Gastroesophageal sphincter (tissue), 4 donors: ENCODE results near the gene SYNDIG1. TPM values are rescaled to one million over a fixed set of nuclear protein-coding genes. Genes with fewer than 3 reads are reported as not detected.

Experiments used
- ATAC-seq: fragments of 150-250 bp; one replicate; pipeline ENCODE4 v1.9.1; 2016; ENCODE audit warnings: mild to moderate bottlenecking, moderate library complexity
- H3K27ac ChIP-seq, 4 donors: fragments of 200-600 bp; sonication (generic) in 3 of 4; 1 replicate in 3 of 4; 2 replicates in 1 of 4; pipeline ENCODE4 v1.5.1; 2016 to 2019
- H3K27me3 ChIP-seq: fragments of 200-600 bp; sonication (generic); one replicate; pipeline ENCODE4 v1.5.1; 2019
- H3K36me3 ChIP-seq, 2 donors: fragments of 200-600 bp; sonication (generic); one replicate each; pipeline ENCODE4 v1.5.1; 2019; ENCODE audit warnings: control low read depth in 1 of 2
- H3K4me1 ChIP-seq, 3 donors: fragments of 200-600 bp; sonication (generic); 1 replicate in 2 of 3; 2 replicates in 1 of 3; pipeline ENCODE4 v1.5.1; 2016 to 2019; ENCODE audit warnings: control low read depth in 2 of 3
- H3K4me3 ChIP-seq, 2 donors: fragments of 200-600 bp; sonication (generic); one replicate each; pipeline ENCODE4 v1.5.1; 2019; ENCODE audit warnings: mild to moderate bottlenecking in 1 of 2, moderate library complexity in 1 of 2
- H3K9me3 ChIP-seq, 3 donors: fragments of 200-600 bp; sonication (generic); one replicate each; pipeline ENCODE4 v1.5.1; 2017 to 2019; ENCODE audit warnings: control low read depth in 2 of 3
- CTCF ChIP-seq, 4 experiments: fragments of 200-600 bp in 2 of 4; fragments of 450-650 bp in 2 of 4; sonication (generic) in 1 of 4; IDR thresholded peaks; one replicate each; pipeline ENCODE4 v1.5.1; 2017 to 2019; ENCODE audit warnings: antibody characterized with exemption in 4 of 4, mild to moderate bottlenecking in 2 of 4, moderate library complexity in 2 of 4
- EP300 ChIP-seq: sonication (generic); formaldehyde crosslinking; IDR thresholded peaks from one replicate; pipeline ENCODE4 v1.6.1; 2017; ENCODE audit warnings: antibody characterized with exemption, mild to moderate bottlenecking
- POLR2A ChIP-seq, 2 donors: fragments of 450-650 bp; IDR thresholded peaks; one replicate each; pipeline ENCODE4 v1.6.1; 2017; ENCODE audit warnings: antibody characterized with exemption in 2 of 2, mild to moderate bottlenecking in 2 of 2, moderate library complexity in 1 of 2
- POLR2AphosphoS5 ChIP-seq: sonication (generic); formaldehyde crosslinking; IDR thresholded peaks from one replicate; pipeline ENCODE4 v1.6.1; 2017; ENCODE audit warnings: antibody characterized with exemption
- WGBS, 2 donors: methylation state at CpG; one replicate each; pipeline ENCODE4 v1.1.5; 2018; ENCODE audit warnings: low coverage in 1 of 2; 5-methylcytosine and 5-hydroxymethylcytosine counted together
- total RNA-seq, 4 donors: library from RNA; depleted of rRNA; stranded (reverse); fragments of >200 nt; gene quantifications; one replicate each; pipeline ENCODE4 v1.1.0, GENCODE V29; 2016

The SYNDIG1 gene
- total RNA-seq, 4 donors from 2014 or later: 0.15 to 0.40 (median 0.16) TPM; not detected in 1

DNA sequence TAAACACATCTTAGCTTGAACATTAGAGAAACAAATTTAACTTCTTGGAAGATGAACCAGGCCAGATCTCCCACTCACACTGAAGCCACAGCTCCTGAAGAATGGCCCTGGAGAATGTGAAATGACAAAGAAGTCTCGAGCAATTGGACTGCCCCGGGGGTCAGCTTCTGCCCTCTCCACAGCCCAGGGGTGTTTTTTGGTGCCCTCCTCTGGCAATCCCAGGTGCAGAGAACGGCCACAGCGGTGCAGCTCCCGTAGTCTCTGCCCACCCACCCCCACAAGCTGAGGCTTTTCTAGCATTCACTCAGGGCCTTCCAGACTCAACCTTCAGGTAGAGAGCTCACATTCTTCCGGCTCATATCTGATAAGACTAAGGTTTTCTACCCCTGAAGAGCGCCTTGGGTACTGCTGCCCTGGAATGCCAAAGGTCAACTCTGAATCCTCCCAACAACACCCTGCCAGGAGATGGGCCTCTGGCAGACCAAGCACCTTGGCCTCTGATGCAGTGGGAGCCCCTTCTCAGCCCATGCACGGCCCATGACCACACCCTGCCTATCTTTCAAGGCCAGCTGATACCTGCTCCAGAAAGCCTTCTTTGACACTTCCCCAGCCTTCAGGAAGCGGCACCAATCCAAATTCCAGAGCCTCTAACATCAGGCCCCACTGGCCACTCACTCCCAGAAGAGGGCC is 208.3 kb downstream of the SYNDIG1 start:
- no peak for ATAC-seq
- Histone ChIP-seq H3K9me3 (no peaks in the 10 kb centered on the region), H3K36me3 (no peaks in the 10 kb centered on the region), H3K27ac (no peak overlapping the region), H3K27me3 (no peaks in the 10 kb centered on the region), H3K4me1 (no peaks in the 10 kb centered on the region), H3K4me3 (no peak overlapping the region)
- no peak for TF ChIP-seq POLR2A (IDR thresholded peaks at IDR 0.05)
- TF ChIP-seq EP300: no peak
- TF ChIP-seq CTCF (IDR thresholded peaks at IDR 0.05): no peak
- no peak for TF ChIP-seq POLR2AphosphoS5
- 79 to 86% methylated on average over 6 of the region's 9 CpGs for WGBS, 2 donors

GRCh38 chr20:24678351-24679106 is 209.1 kb downstream of the SYNDIG1 start:
- Histone ChIP-seq H3K9me3 (no peaks in the 10 kb centered on the region), H3K27me3 (no peaks in the 10 kb centered on the region), H3K36me3 (no peaks in the 10 kb centered on the region), H3K4me1 (no peaks in the 10 kb centered on the region), H3K27ac (no peak overlapping the region), H3K4me3 (no peak overlapping the region)
- WGBS, 2 donors: 89 to 91% methylated on average over 5 of the region's 15 CpGs
- ATAC-seq: no peak
- TF ChIP-seq POLR2AphosphoS5 (no peak), EP300 (no peak), POLR2A (IDR thresholded peaks at IDR 0.05) (no peak), CTCF (IDR thresholded peaks at IDR 0.05) (no peak)

GRCh38 chr20:24679448-24680047 is 210.1 kb downstream of the SYNDIG1 start:
- Histone ChIP-seq H3K4me3 (no peak overlapping the region), H3K4me1 (no peaks in the 10 kb centered on the region), H3K27ac (no peak overlapping the region), H3K9me3 (no peaks in the 10 kb centered on the region), H3K36me3 (no peaks in the 10 kb centered on the region), H3K27me3 (no peaks in the 10 kb centered on the region)
- TF ChIP-seq EP300 (no peak), CTCF (IDR thresholded peaks at IDR 0.05) (no peak), POLR2AphosphoS5 (no peak), POLR2A (IDR thresholded peaks at IDR 0.05) (no peak)
- 74 to 89% methylated on average over 8 of the region's 9 CpGs for WGBS, 2 donors
- no peak for ATAC-seq

- no peaks in the 10 kb centered on the region for H3K4me1 ChIP-seq
- H3K4me3 ChIP-seq: no peak overlapping the region
- no peak overlapping the region for H3K27ac ChIP-seq
- TF ChIP-seq POLR2AphosphoS5 (no peak), EP300 (no peak), CTCF (IDR thresholded peaks at IDR 0.05) (no peak), POLR2A (IDR thresholded peaks at IDR 0.05) (no peak)
- no peaks in the 10 kb centered on the region for H3K9me3 ChIP-seq
- ATAC-seq: no peak
- H3K27me3 ChIP-seq: no peaks in the 10 kb centered on the region
- no peaks in the 10 kb centered on the region for H3K36me3 ChIP-seq
- 80 to 83% methylated on average over 4 to 6 of the region's 14 CpGs for WGBS, 2 donors
Measured at GRCh38 chr20:24681634-24682495, 212.4 kb downstream of the SYNDIG1 start.
